Testis (tissue), 2 donors: Measurements from ENCODE around the gene CHST13.

Source experiments
- POLR2A ChIP-seq: fragments of 450-650 bp; IDR thresholded peaks from one replicate; pipeline ENCODE4 v1.6.1; 2017; ENCODE audit warnings: antibody characterized with exemption, mild to moderate bottlenecking, moderate library complexity
- TF ChIP-seq, protein P1 (sequence below), 3 experiments: fragments of 450-650 bp in 2 of 3; fragments of 200-600 bp in 1 of 3; sonication (generic) in 1 of 3; IDR thresholded peaks; one replicate each; pipeline ENCODE4 v1.5.1; 2016 to 2019; ENCODE audit warnings: antibody characterized with exemption in 3 of 3, mild to moderate bottlenecking in 2 of 3, moderate library complexity in 1 of 3

DNA sequence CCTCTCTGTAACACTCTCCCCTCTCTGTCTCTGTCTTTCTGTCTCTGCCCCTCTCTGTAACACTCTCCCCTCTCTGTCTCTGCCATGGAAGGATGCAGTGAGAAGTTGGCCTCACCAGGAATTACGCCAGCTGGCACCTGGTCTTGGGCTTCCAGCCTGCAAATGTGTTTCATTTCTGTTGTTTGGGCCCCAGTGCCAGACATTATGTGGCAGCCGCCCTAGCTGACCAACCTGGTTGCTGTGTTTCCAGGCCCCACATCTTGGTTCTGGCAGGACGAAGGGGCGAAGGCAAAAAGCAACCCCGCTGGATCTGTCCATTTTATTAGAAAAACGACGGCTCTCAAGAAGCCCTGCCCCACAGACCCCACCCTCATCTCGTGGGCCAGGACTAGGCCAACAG is 43.1 kb upstream of the CHST13 start:
- TF ChIP-seq, protein P1, sequence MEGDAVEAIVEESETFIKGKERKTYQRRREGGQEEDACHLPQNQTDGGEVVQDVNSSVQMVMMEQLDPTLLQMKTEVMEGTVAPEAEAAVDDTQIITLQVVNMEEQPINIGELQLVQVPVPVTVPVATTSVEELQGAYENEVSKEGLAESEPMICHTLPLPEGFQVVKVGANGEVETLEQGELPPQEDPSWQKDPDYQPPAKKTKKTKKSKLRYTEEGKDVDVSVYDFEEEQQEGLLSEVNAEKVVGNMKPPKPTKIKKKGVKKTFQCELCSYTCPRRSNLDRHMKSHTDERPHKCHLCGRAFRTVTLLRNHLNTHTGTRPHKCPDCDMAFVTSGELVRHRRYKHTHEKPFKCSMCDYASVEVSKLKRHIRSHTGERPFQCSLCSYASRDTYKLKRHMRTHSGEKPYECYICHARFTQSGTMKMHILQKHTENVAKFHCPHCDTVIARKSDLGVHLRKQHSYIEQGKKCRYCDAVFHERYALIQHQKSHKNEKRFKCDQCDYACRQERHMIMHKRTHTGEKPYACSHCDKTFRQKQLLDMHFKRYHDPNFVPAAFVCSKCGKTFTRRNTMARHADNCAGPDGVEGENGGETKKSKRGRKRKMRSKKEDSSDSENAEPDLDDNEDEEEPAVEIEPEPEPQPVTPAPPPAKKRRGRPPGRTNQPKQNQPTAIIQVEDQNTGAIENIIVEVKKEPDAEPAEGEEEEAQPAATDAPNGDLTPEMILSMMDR (IDR thresholded peaks at IDR 0.05) = no peak
- no peak for TF ChIP-seq POLR2A
